G401.6 (cell line): ENCODE data around the gene ITIH3.

Experiments
- FAIRE-seq: peaks from 2 replicates; lab custom pipeline; 2012; peaks lifted over from hg19 to GRCh38; lab: Jason Lieb, UNC

ITIH3 gene

DNA sequence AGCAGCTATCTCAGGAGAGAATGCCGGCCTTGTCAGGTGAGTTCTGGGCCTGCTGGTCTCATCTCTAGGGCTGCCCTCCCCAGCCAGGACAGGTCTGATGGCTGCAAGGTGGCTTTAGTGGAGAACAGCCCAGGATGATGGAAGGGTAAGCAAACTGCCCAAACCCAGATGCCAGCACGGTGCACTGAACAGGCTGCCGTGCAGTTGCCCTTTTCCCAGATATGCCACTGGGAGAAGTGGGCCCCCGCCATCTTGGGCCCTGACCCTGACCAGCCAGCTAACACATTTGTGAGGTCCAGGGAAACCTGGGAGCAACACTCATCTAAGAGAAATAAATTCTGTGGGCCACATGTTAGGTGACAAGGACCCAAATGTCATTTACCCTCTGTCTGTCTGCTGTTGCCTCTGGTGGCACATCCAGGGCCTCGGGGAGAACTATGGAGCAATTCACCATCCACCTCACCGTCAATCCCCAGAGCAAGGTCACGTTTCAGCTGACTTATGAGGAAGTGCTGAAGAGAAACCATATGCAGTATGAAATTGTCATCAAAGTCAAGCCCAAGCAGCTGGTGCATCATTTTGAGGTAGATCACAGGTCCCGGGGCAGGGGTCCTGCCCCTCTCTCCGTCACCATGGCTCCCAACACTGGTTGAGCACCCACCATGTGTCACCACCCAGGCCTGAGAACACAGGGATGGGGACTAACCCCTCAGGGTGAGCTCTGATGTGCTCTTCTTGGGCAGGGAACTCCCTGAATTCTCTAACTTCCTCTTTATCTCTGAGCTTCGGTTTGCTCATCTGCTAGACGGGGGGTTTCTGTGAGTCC lies 15.4 kb upstream of the ITIH3 start:
- FAIRE-seq, result no peak

- no peak for FAIRE-seq
These were observed 14.6 kb upstream of the ITIH3 start for GRCh38 chr3:52779837-52780585.

DNA sequence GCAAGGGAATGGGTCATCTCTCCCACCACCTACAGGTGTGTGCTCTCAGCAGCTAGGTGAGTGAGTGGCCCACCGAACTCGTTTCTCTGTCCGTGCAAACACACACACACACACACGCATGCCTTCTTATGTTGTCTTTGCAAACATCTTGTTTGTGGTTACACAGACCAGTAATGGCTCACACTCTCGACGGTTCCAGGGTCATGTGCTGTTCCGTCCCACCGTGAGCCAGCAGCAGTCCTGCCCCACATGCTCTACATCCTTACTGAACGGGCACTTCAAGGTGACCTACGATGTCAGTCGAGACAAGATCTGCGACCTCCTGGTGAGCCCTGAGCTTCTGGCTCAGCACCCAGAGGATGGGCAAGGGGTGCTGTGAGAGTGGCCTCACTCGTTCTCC lies 12.9 kb upstream of the ITIH3 start:
- no peak for FAIRE-seq

DNA sequence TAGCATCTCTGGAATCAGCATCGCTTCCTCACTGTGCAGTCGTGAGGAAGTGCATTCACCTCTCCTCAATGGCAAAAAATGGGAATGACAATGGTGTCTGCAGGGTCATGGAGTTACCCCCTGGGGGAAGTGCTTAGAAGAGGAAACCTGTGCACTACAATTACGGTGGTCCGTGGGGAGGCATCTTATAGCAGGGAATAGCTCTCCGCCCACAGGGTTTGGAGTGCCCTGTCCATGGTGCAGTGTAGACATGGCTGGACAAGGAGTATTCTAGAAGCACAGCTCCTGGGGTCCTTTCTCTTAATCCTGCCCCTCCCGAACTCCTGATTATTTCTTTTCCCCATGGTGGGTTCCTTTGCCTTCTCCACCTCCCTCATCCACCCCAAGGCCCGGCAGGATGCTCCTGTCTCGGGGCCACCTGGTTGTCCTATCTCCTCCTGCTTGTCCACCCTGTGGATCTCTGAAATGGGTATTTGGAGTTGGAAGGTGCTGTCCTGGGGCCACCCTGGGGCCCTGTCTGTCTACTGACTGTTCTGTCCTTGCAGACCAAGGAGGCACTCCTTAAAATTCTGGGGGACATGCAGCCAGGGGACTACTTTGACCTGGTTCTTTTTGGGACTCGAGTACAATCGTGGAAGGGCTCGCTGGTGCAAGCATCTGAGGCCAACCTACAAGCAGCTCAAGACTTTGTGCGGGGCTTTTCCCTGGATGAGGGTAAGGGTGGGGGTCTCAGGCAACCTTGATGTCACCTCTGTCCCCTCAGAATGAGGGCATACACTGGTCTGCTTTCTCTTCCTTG lies 12.0 kb upstream of the ITIH3 start:
- FAIRE-seq, result no peak

DNA sequence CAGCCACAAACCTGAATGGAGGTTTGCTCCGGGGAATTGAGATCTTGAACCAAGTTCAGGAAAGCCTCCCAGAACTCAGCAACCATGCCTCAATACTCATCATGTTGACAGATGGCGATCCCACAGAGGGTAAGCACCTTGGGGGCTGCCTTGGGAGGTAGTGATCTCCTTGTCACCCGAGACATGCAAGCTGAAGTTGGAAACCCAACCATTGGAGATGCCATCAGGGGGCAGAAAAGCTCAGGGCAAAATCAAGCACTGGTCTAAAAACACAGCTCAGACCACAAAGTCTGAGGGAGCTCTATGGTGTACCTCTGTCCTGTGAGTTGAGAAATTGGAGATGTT lies 11.4 kb upstream of the ITIH3 start:
- FAIRE-seq, result no peak

- no peak for FAIRE-seq
These were observed 10.5 kb upstream of the ITIH3 start for GRCh38 chr3:52784021-52784621.

DNA sequence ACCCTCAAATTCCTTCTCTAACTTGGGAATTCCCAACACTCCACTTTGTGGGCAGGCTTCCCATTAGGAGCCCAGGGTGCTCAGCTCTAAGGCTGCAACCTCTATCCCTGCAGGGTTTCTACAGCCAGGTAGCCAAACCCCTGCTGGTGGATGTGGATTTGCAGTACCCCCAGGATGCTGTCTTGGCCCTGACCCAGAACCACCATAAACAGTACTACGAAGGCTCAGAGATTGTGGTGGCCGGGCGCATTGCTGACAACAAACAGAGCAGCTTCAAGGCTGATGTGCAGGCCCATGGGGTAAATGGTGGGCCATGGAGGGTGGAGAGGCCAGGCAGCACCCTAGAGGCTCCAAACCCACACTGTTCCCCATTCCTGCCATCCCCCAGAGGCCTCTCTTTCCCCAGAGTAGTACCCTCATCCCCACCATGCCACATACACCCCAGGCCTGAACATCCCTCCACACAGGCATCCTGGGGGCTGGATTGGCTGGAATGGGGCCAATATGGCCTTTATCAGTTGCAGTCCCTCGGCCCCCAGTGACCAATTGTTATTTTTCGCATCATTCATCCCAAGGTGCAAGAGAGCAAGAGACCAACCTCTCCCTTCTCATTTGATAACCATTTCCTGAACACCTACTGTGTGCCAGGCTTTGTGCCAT lies 9.5 kb upstream of the ITIH3 start:
- FAIRE-seq, result no peak

DNA sequence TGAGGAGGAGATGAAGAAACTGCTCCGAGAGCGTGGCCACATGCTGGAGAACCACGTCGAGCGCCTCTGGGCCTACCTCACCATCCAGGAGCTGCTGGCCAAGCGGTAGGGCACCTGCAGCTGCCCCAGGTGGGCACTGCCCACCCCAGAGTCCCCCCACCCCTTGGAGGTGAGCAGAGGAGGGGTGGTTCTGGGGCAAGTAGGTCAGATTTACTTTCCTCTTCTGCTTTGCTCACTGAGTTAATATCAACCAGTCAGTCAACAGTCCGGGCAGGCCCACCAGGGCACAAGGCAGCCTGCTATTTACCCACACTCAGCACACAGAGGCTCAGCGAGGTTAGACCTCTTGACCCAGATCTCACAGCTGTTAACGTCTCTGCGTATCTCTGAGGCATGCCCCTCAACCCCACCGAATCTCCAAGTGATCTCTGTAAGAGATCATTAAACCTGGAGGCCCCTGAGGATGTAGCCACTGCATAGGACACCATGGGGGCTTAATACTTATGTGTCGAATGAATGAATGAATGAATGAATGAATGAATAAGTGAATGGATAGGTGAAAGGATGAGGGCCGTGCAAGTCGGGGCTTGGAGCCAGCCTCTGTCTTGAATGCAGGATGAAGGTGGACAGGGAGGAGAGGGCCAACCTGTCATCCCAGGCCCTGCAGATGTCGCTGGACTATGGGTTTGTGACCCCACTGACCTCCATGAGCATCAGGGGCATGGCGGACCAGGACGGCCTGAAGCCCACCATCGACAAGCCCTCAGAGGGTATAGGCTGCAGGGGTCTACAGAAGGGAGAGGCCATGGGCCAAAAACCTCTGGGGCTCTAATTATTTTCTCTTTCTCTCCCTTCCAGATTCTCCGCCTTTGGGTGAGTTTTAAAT lies 8.0 kb upstream of the ITIH3 start:
- no peak for FAIRE-seq

DNA sequence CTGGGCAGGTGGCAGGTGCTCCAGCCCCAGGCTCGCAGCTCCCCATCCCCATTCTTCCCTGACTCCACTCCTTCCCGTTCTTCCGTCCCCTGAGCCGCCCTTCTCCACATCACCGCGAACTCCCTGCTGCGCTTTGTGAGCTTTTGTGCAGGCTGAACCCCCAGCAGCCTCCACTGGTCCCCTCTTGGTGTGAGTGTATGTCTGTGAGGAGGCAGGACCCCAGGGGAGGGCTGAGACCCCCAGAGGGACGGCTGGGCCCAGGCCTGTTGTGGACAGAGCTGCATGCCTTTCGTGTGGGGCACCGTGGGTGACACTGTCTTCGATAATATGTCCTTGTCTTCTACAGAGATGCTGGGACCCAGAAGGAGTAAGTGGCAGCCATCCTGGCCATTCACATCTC lies 7.3 kb upstream of the ITIH3 start:
- FAIRE-seq, result no peak

- no peak for FAIRE-seq
These were observed 6.6 kb upstream of the ITIH3 start for GRCh38 chr3:52787672-52788625.

DNA sequence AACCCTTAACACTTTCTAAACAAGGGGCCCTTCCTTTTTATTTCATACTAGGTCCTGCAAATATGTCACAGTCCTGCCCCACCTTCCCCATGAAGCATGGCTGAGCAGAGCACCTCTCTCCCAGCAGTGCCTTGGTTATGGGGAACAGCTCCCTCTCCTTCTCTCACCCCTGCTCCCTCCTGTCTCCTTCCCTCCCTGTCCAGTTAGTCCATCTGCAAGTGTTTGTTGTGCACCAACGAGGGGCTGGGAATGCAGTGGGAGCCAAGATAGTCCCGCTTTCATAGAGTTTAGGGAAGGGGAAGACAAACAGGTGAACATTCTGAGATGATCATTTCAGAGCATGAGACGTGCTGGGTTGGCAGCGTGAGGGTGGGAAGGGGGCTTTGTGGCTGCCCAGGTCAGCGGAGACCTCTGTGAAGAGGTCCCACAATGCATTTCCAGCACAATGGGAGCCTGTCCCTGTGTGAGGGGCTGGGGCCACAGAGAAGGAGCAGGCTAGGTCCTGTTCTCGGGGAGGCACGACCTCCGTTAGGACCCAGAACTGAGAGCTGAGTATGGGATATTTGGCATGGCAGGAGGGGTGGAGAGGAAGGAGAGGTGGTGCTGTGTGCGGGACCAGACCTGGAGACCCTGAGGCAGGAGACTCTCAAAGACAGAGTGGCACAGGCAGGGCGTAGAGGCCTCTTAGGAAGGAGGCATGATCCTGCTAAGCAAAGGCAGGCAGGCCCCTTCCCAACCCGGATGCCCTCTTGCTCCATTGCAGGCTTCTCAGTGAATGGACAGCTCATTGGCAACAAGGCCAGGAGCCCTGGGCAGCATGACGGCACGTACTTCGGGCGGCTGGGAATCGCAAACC lies 5.5 kb upstream of the ITIH3 start:
- no peak for FAIRE-seq

DNA sequence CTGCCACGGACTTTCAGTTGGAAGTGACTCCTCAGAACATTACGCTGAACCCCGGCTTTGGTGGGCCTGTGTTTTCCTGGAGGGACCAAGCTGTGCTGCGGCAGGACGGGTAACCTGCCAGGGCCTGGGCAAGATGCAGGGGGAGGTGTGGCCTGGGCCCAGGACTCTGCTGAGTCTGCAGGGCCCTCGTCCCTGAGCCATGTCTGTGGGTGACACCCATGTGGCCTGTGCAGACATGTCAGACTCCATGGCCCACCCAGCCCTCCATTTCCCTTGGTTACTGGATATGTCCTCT lies 4.9 kb upstream of the ITIH3 start:
- no peak for FAIRE-seq

GRCh38 chr3:52790337-52790736 lies 4.3 kb upstream of the ITIH3 start:
- FAIRE-seq, result no peak

DNA sequence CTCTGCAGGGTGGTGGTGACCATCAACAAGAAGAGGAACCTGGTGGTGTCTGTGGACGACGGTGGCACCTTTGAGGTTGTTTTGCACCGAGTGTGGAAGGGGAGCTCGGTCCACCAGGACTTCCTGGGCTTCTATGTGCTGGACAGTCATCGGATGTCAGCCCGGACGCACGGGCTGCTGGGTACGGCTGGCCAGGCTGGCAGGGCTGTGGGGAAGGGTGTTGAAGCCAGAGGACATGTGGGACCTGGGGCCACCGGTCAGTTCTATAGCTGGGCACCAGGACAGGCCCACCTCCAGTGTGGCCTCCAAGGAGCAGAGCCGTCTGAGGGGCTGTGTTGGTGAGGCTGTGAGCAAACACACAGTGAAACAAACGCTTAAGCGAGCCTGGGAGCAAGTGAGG lies 3.9 kb upstream of the ITIH3 start:
- FAIRE-seq, result no peak

- FAIRE-seq, result no peak
These were observed 3.2 kb upstream of the ITIH3 start for GRCh38 chr3:52791366-52791765.

GRCh38 chr3:52791928-52792327 lies 2.7 kb upstream of the ITIH3 start:
- no peak for FAIRE-seq

GRCh38 chr3:52792413-52792812 lies 2.2 kb upstream of the ITIH3 start:
- no peak for FAIRE-seq

DNA sequence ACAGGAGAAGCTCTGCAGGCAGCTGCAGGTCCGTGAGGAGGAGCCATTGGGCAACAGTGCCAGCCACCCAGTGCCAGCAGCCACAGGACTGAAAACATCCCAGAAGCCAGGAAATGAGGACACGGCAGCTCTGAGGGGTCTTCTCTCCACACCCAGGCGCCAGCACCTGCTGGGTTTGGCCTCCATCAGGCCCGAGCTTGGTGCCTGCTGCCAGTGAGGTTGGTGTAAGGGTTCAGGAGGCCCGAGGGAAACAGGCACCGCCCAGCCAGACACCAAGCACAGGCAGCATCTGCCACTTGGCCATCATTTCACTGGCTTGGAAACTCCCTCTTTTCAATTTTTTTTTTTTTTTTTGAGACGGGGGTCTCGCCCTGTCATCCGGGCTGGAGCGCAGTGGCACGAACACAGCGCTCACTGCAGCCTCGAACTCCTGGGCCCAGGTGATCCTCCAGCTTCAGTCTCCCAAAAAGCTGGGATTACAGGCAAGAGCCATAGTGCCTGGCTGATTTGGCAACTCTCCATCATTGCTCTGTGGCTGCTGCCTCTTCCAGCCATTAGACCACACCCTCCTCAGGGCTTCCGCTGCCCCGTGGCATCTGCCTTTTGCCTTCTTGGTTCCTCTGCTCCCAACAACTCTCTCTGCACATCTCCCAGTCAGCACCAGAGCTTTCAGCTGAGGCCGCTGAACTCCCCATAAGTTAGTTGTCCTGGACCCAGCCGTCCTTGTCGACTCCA lies 1.5 kb upstream of the ITIH3 start:
- no peak for FAIRE-seq
